ENCODE data around the gene PGAM2.
"Not testable (repeated sequence)": the region's sequence is repeated elsewhere in the genome, so short reads cannot be mapped to it uniquely, and the experiment has no call there.

Gene PGAM2

GRCh38 chr7:44046321-44047061 is 18.9 kb downstream of the PGAM2 start:
- peak in 1 of 2 experiments; percentile 47 for DNase-seq

- peak in 1 of 2 experiments; percentile 30 for DNase-seq
These were observed 19.9 kb downstream of the PGAM2 start for GRCh38 chr7:44045226-44046014.

GRCh38 chr7:44044315-44045225 is 20.8 kb downstream of the PGAM2 start, which contains the start of gene DBNL:
DBNL (plus strand) TSS chr7:44044702; CDS start chr7:44044738, 36 bp downstream.
- DNase-seq, result peak; percentile 95

GRCh38 chr7:44043902-44044301 is 21.5 kb downstream of the PGAM2 start:
- no peak for DNase-seq

- DNase-seq, result no peak
These were observed 23.1 kb downstream of the PGAM2 start for GRCh38 chr7:44042221-44042620.

GRCh38 chr7:44040493-44040891 is 24.9 kb downstream of the PGAM2 start:
- DNase-seq, result peak; percentile 70 to 80

- peak; percentile 51 to 61 for DNase-seq
These were observed 25.4 kb downstream of the PGAM2 start for GRCh38 chr7:44039800-44040492.

GRCh38 chr7:44038961-44039558 is 26.3 kb downstream of the PGAM2 start:
- DNase-seq, result peak; percentile 92

GRCh38 chr7:44038553-44038952 is 26.8 kb downstream of the PGAM2 start:
- not testable (repeated sequence) for DNase-seq

- DNase-seq, result not testable (repeated sequence)
These were observed 27.4 kb downstream of the PGAM2 start for GRCh38 chr7:44037951-44038350.

- peak; percentile 77 to 78 for DNase-seq
These were observed 29.0 kb downstream of the PGAM2 start for GRCh38 chr7:44036364-44036763.

- DNase-seq, result not testable (repeated sequence)
These were observed 31.2 kb downstream of the PGAM2 start for GRCh38 chr7:44033971-44034844.

GRCh38 chr7:44032031-44032430 is 33.3 kb downstream of the PGAM2 start:
- DNase-seq, result not testable (repeated sequence)

GRCh38 chr7:44031319-44031718 is 34.0 kb downstream of the PGAM2 start:
- DNase-seq, result peak in 1 of 2 experiments; percentile 5

GRCh38 chr7:44030029-44030428 is 35.3 kb downstream of the PGAM2 start:
- not testable (repeated sequence) for DNase-seq

GRCh38 chr7:44029433-44029832 is 35.9 kb downstream of the PGAM2 start:
- DNase-seq, result not testable (repeated sequence)

GRCh38 chr7:44022796-44023467 is 42.4 kb downstream of the PGAM2 start:
- DNase-seq, result peak; percentile 65 to 68

- DNase-seq, result not testable (repeated sequence)
These were observed 43.3 kb downstream of the PGAM2 start for GRCh38 chr7:44022069-44022468.

- DNase-seq, result not testable (repeated sequence)
These were observed 45.5 kb downstream of the PGAM2 start for GRCh38 chr7:44019825-44020224.

All from activated T-cell treated with anti-CD3 and anti-CD28 coated beads, Interleukin-2, amount 50 U/mL, for 48 hours (primary cell).